IPS DF 6.9 (cell line): ENCODE data around the gene CLMN.
A peak's percentile ranks its signal among the peaks of the same experiment; 100 is the strongest.

Source experiments
- DNase-seq: peaks from one replicate; pipeline ENCODE4 v3.0.0-alpha.2; 2013; ENCODE audit warnings: low read depth, low spot score
- H3K27ac ChIP-seq: one replicate; pipeline ENCODE4 v1.5.1; 2013; ENCODE audit warnings: low read length, control low read depth
- H3K27me3 ChIP-seq: 2 replicates; pipeline ENCODE4 v1.6.1; 2013; ENCODE audit warnings: mild to moderate bottlenecking, low read length; ENCODE audit not compliant: control insufficient read depth, insufficient read depth
- H3K36me3 ChIP-seq: 2 replicates; pipeline ENCODE4 v1.6.1; 2013; ENCODE audit warnings: low read length; ENCODE audit not compliant: control insufficient read depth, insufficient read depth
- H3K4me1 ChIP-seq: 2 replicates; pipeline ENCODE4 v1.6.1; 2013; ENCODE audit warnings: low read length; ENCODE audit not compliant: control insufficient read depth, insufficient read depth
- H3K4me3 ChIP-seq: 2 replicates; pipeline ENCODE4 v1.5.1; 2013; ENCODE audit warnings: mild to moderate bottlenecking, low read length
- H3K9me3 ChIP-seq: 2 replicates; pipeline ENCODE4 v1.6.1; 2013; ENCODE audit warnings: low read length, inconsistent platforms; ENCODE audit not compliant: control insufficient read depth, insufficient read depth
- WGBS: extraction: QIAGEN DNeasy Blood & Tissue Kit; methylation state at CpG from one replicate; pipeline ENCODE4 v1.1.7; 2013; ENCODE audit warnings: mixed read lengths, missing lambda C conversion rate; ENCODE audit not compliant: insufficient read length, insufficient coverage; 5-methylcytosine and 5-hydroxymethylcytosine counted together

The CLMN gene

GRCh38 chr14:95321693-95322455 lies 2.2 kb upstream of the CLMN start:
- WGBS, result no CpG with 5 or more reads among the region's 5 CpGs
- no peaks in the 10 kb centered on the region for H3K9me3 ChIP-seq
- peaks cover 4% of the 10 kb centered on the region; the same call in 1 of the 2 replicates for H3K27me3 ChIP-seq
- no peak overlapping the region for H3K27ac ChIP-seq
- no peak overlapping the region for H3K4me3 ChIP-seq
- H3K36me3 ChIP-seq, result no peaks in the 10 kb centered on the region
- no peaks in the 10 kb centered on the region for H3K4me1 ChIP-seq
- DNase-seq, result no peak

DNA sequence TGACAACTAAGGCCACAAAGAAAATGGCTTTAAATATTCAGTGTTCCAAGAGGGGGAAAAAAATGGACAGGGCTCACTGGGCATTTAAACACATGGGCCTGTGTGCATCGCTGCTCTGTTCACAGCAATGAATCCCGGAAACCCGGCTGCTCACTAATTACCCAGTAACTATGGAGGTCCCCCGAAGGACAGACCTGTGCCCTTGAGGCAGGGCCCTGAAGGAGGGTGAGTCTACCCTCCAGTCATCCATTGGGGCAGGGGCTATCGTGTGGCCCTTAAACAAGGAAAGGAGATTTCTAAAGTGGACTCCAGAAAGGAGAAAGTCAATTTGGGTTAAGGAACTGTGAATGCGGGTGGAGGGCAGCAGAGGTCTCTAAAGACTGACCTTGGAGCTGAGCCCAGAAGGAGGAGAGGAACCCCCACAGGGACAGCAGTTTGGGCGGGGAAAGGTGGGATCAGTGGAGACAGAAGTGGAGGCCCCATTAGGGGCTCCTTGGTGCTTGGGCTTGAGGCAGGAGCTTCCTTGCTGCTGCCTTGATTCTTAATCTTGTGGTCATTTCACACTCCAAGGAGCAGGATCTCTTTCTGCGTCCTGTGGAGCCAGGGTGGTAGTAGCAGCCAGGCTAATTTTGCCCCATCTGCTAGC lies 1.4 kb upstream of the CLMN start:
- no CpG with 5 or more reads among the region's 8 CpGs for WGBS

DNA sequence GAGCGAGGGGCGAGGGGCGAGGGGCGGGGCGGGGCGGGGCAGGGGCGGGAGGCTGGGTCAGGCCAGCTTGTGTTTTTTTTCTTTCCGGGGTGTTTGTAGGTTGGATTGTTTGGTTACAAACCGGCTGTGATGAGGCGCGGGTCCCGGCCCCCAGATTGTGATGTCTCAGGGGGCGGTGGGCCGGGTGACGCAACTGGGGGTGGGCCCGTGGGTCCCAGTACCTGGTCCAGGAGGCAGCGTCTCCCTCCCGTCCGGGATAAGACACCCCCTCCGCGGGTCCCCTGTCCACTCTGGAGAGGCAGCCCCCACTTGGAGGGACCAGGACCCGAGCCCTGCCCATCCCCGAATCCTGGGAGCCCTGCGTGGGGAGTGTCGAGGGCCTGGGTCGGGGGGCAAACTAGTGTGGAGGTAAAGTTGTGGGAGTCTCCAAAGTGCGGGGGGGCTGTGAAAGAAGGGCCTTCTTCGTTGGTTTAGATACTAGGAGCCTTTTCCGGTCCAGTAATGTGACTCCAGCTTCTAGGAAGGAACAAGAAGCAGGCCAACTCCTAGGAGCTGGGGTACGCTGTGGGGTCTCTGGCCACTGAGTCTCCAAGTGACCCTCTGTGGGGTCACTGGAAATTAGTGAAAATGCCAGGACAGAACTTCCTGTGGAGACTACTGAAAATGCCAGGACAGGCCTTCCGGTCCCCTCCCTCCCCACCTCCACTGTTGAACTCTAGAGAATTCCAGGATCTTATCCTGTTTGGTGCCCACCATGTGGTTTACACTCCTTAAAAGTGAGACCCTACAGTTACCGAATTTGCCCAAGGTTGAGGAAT lies 579 bp upstream of the CLMN start:
- Histone ChIP-seq H3K4me3 (peak overlapping the region; percentile 25; the same call in 1 of the 2 replicates), H3K36me3 (no peaks in the 10 kb centered on the region), H3K4me1 (no peaks in the 10 kb centered on the region), H3K9me3 (no peaks in the 10 kb centered on the region), H3K27me3 (peaks cover 4% of the 10 kb centered on the region; the same call in 1 of the 2 replicates), H3K27ac (no peak overlapping the region)
- WGBS, result no CpG with 5 or more reads among the region's 32 CpGs
- DNase-seq, result no peak

More for the DNA sequence above, 1.4 kb upstream of the CLMN start:
- DNase-seq, result no peak
- no peaks in the 10 kb centered on the region for H3K36me3 ChIP-seq
- H3K4me1 ChIP-seq, result no peaks in the 10 kb centered on the region
- H3K27me3 ChIP-seq, result peaks cover 4% of the 10 kb centered on the region; the same call in 1 of the 2 replicates
- no peak overlapping the region for H3K4me3 ChIP-seq
- H3K27ac ChIP-seq, result no peak overlapping the region
- H3K9me3 ChIP-seq, result no peaks in the 10 kb centered on the region

GRCh38 chr14:95318399-95319311 lies 1.1 kb downstream of the CLMN start:
- Histone ChIP-seq H3K36me3 (no peaks in the 10 kb centered on the region), H3K9me3 (no peaks in the 10 kb centered on the region), H3K27ac (no peak overlapping the region), H3K4me1 (no peaks in the 10 kb centered on the region), H3K4me3 (peak overlapping the region; percentile 76; the same call in 1 of the 2 replicates), H3K27me3 (peaks cover 4% of the 10 kb centered on the region; the same call in 1 of the 2 replicates)
- no CpG with 5 or more reads among the region's 22 CpGs for WGBS
- DNase-seq, result no peak

- Histone ChIP-seq H3K9me3 (no peaks in the 10 kb centered on the region), H3K27ac (no peak overlapping the region), H3K4me3 (no peak overlapping the region), H3K27me3 (peaks cover 4% of the 10 kb centered on the region; the same call in 1 of the 2 replicates), H3K4me1 (no peaks in the 10 kb centered on the region), H3K36me3 (no peaks in the 10 kb centered on the region)
- WGBS, result no CpG with 5 or more reads among the region's 3 CpGs
- DNase-seq, result no peak
Measured at GRCh38 chr14:95317817-95318343, 1.8 kb downstream of the CLMN start.

DNA sequence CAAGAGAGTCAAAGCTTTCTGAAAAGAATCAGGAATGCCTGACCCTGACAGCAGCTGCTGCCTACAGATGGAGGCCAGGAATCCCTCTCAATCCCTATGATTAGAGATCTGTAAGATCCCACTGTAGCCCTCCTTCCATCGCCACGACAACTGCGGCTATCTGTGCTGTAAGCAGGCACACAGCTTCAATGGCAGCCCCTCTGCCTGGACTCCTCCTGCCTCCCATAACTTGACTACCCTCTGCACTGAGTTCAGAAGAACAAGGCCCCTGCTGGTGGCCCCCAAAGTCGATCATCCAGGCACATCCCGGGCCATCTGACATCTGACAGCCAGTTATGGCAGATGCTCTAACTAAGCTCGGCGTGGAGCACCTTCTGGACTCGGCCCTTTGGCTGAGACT lies 2.9 kb downstream of the CLMN start:
- WGBS, result no CpG with 5 or more reads among the region's 8 CpGs
- no peak overlapping the region for H3K27ac ChIP-seq
- no peaks in the 10 kb centered on the region; the same call in 1 of the 2 replicates for H3K4me1 ChIP-seq
- H3K27me3 ChIP-seq, result peaks cover 4% of the 10 kb centered on the region; the same call in 1 of the 2 replicates
- DNase-seq, result no peak
- no peak overlapping the region for H3K4me3 ChIP-seq
- H3K9me3 ChIP-seq, result no peaks in the 10 kb centered on the region
- no peaks in the 10 kb centered on the region for H3K36me3 ChIP-seq

DNA sequence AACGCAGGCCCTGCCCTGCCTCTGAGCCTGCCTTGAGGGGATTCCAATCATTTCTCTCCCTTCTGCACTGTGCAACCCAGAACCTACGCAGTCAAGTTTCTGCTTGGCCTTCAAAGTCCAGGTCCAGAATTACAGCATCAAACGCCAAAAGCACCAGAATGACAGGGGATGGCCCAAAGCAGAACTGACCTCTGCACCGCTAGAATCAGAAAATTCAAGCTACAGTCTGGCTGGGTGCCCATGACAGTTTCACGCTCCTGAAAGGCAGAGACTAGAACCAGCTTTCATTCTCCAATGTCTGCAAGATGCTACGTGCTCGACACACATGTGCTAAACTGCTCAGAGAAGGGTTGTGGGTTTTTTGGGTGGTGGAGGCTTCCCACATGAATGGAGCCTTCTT lies 4.1 kb downstream of the CLMN start:
- Histone ChIP-seq H3K4me3 (no peak overlapping the region), H3K27me3 (peaks cover 4% of the 10 kb centered on the region; the same call in 1 of the 2 replicates), H3K9me3 (no peaks in the 10 kb centered on the region), H3K27ac (no peak overlapping the region), H3K36me3 (no peaks in the 10 kb centered on the region), H3K4me1 (no peaks in the 10 kb centered on the region; the same call in 1 of the 2 replicates)
- DNase-seq, result no peak
- no CpG with 5 or more reads among the region's 7 CpGs for WGBS

GRCh38 chr14:95315156-95315555 lies 4.6 kb downstream of the CLMN start:
- Histone ChIP-seq H3K27ac (no peak overlapping the region), H3K4me3 (no peak overlapping the region), H3K4me1 (no peaks in the 10 kb centered on the region; the same call in 1 of the 2 replicates), H3K9me3 (no peaks in the 10 kb centered on the region), H3K36me3 (no peaks in the 10 kb centered on the region), H3K27me3 (peaks cover 4% of the 10 kb centered on the region; the same call in 1 of the 2 replicates)
- no CpG with 5 or more reads among the region's 6 CpGs for WGBS
- no peak for DNase-seq

GRCh38 chr14:95314609-95315008 lies 5.1 kb downstream of the CLMN start:
- no CpG with 5 or more reads among the region's 6 CpGs for WGBS
- Histone ChIP-seq H3K27me3 (peaks cover 4% of the 10 kb centered on the region; the same call in 1 of the 2 replicates), H3K9me3 (no peaks in the 10 kb centered on the region), H3K4me1 (no peaks in the 10 kb centered on the region; the same call in 1 of the 2 replicates), H3K36me3 (no peaks in the 10 kb centered on the region), H3K4me3 (no peak overlapping the region), H3K27ac (no peak overlapping the region)
- DNase-seq, result no peak
